T-helper 2 cell treated with Interferon-gamma antibody and Interleukin-4, amounts not matched to agents 100 ng/mL and 5 ng/mL, for 36 hours (primary cell): ENCODE measurements around the gene UNC5A. TPM values are rescaled to one million over a fixed set of nuclear protein-coding genes. Genes with fewer than 3 reads are reported as not detected.

Experiments used
- intact Hi-C: fragments of 100-400 bp; cut with micrococcal nuclease; formaldehyde crosslinking; loops from one replicate; pipeline ENCODE4 v1.15.1; 2023
- total RNA-seq: library from RNA; stranded (reverse); gene quantifications from 2 replicates; pipeline ENCODE4 v1.2.3, GENCODE V29; 2022

UNC5A gene
- total RNA-seq, 1 donor from 2014 or later = not detected

GRCh38 chr5:176800024-176800423, 10.3 kb upstream of the UNC5A start:
- intact Hi-C loops = no loop called here

- intact Hi-C loops = no loop called here
These were observed 8.1 kb upstream of the UNC5A start for GRCh38 chr5:176802116-176802784.

GRCh38 chr5:176803068-176803942, 7.1 kb upstream of the UNC5A start:
- intact Hi-C loops = no loop called here

GRCh38 chr5:176803943-176804498, 6.3 kb upstream of the UNC5A start:
- intact Hi-C loops = no loop called here

- intact Hi-C loops = no loop called here
These were observed 4.2 kb upstream of the UNC5A start for GRCh38 chr5:176806137-176806536.

- intact Hi-C loops = loop anchor here (10.0 kb wide), 1 partner anchor 145 kb away; no protein-coding TSS in a partner anchor
These were observed 747 bp upstream of the UNC5A start for GRCh38 chr5:176809544-176810080.

- intact Hi-C loops = loop anchor here (10.0 kb wide), 1 partner anchor 146 kb away; no protein-coding TSS in a partner anchor
These were observed 535 bp downstream of the UNC5A start for GRCh38 chr5:176810687-176811501.

GRCh38 chr5:176812269-176813259, 2.2 kb downstream of the UNC5A start:
- intact Hi-C loops = loop anchor here (2.0 to 10.0 kb wide), 2 partner anchors 146 to 148 kb away; no protein-coding TSS in a partner anchor

- intact Hi-C loops = loop anchor here (2.0 to 10.0 kb wide), 2 partner anchors 145 to 149 kb away; no protein-coding TSS in a partner anchor
These were observed 3.4 kb downstream of the UNC5A start for GRCh38 chr5:176813587-176814312.

GRCh38 chr5:176814313-176814685, 3.9 kb downstream of the UNC5A start:
- intact Hi-C loops = loop anchor here (10.0 kb wide), 1 partner anchor 149 kb away; no protein-coding TSS in a partner anchor

GRCh38 chr5:176814836-176815438, 4.6 kb downstream of the UNC5A start:
- intact Hi-C loops = loop anchor here (10.0 kb wide), 1 partner anchor 150 kb away; no protein-coding TSS in a partner anchor

GRCh38 chr5:176816043-176816745, 5.8 kb downstream of the UNC5A start:
- intact Hi-C loops = loop anchor here (10.0 kb wide), 1 partner anchor 151 kb away; no protein-coding TSS in a partner anchor

- intact Hi-C loops = loop anchor here (10.0 kb wide), 1 partner anchor 152 kb away; no protein-coding TSS in a partner anchor
These were observed 6.5 kb downstream of the UNC5A start for GRCh38 chr5:176816791-176817347.

- intact Hi-C loops = loop anchor here (10.0 kb wide), 1 partner anchor 153 kb away; no protein-coding TSS in a partner anchor
These were observed 7.0 kb downstream of the UNC5A start for GRCh38 chr5:176817369-176817840.

- intact Hi-C loops = loop anchor here (10.0 kb wide), 1 partner anchor 153 kb away; no protein-coding TSS in a partner anchor
These were observed 7.5 kb downstream of the UNC5A start for GRCh38 chr5:176817841-176818377.

GRCh38 chr5:176818391-176819098, 8.2 kb downstream of the UNC5A start:
- intact Hi-C loops = loop anchor here (10.0 kb wide), 1 partner anchor 154 kb away; no protein-coding TSS in a partner anchor
